GM12878 (cell line): ENCODE data around the gene PROB1. TPM values are rescaled to one million over a fixed set of nuclear protein-coding genes. Genes with fewer than 3 reads are reported as not detected.

Experiments
- CHD2 ChIP-seq: IDR thresholded peaks from 2 replicates; pipeline ENCODE4 v1.6.1; 2011; ENCODE audit warnings: low read depth, low read length, improper control_type of control experiment, borderline replicate concordance
- ESRRA ChIP-seq: IDR thresholded peaks from 2 replicates; pipeline ENCODE4 v1.6.1; 2012; ENCODE audit warnings: mild to moderate bottlenecking, low read length, improper control_type of control experiment
- ETV6 ChIP-seq, 2 experiments: fragments of 450-650 bp in 1 of 2; IDR thresholded peaks in 1 of 2; conservative IDR thresholded peaks in 1 of 2; 2 replicates each; pipeline ENCODE4 v1.6.1; 2014; ENCODE audit warnings: antibody characterized with exemption in 1 of 2, borderline replicate concordance in 1 of 2, low read depth in 1 of 2, mild to moderate bottlenecking in 1 of 2, moderate library complexity in 1 of 2
- HCFC1 ChIP-seq: fragments of 150-350 bp; IDR thresholded peaks from 2 replicates; pipeline ENCODE4 v1.6.1; 2014; ENCODE audit warnings: low read length
- HDGF ChIP-seq: fragments of 450-650 bp; IDR thresholded peaks from 2 replicates; pipeline ENCODE4 v1.6.1; 2016; ENCODE audit warnings: antibody characterized with exemption
- MLLT1 ChIP-seq: fragments of 450-650 bp; IDR thresholded peaks from 2 replicates; pipeline ENCODE4 v1.6.1; 2016; ENCODE audit warnings: mild to moderate bottlenecking
- MXI1 ChIP-seq: fragments of 150-350 bp; IDR thresholded peaks from 2 replicates; pipeline ENCODE4 v1.6.1; 2011; ENCODE audit warnings: low read depth, mild to moderate bottlenecking, inconsistent platforms, low read length, improper control_type of control experiment
- NR2F1 ChIP-seq: fragments of 450-650 bp; conservative IDR thresholded peaks from 2 replicates; pipeline ENCODE4 v1.6.1; 2017; ENCODE audit warnings: mild to moderate bottlenecking
- POLR2AphosphoS2 ChIP-seq: IDR thresholded peaks from 2 replicates; pipeline ENCODE4 v1.6.1; 2011; ENCODE audit warnings: low read depth, mild to moderate bottlenecking, low read length, improper control_type of control experiment, moderate library complexity
- POLR2AphosphoS5 ChIP-seq: IDR thresholded peaks from 2 replicates; pipeline ENCODE4 v1.6.1; 2011; ENCODE audit warnings: mild to moderate bottlenecking, low read length, inconsistent platforms
- SMAD5 ChIP-seq: IDR thresholded peaks from 2 replicates; pipeline ENCODE4 v1.6.1; 2016; ENCODE audit warnings: antibody characterized with exemption, low read depth
- SPI1 ChIP-seq: IDR thresholded peaks from 2 replicates; pipeline ENCODE4 v1.6.1; 2011; ENCODE audit warnings: low read depth, mild to moderate bottlenecking, low read length, moderate library complexity, borderline replicate concordance; ENCODE audit not compliant: insufficient read depth
- SUZ12 ChIP-seq: fragments of 200-600 bp; sonication (generic); IDR thresholded peaks from one replicate; pipeline ENCODE4 v1.6.1; 2018; ENCODE audit warnings: antibody characterized with exemption, mild to moderate bottlenecking; ENCODE audit not compliant: unreplicated experiment
- TAF1 ChIP-seq: IDR thresholded peaks from 2 replicates; pipeline ENCODE4 v1.6.1; 2011; ENCODE audit warnings: mild to moderate bottlenecking, low read depth, low read length, borderline replicate concordance
- ZNF687 ChIP-seq: fragments of 450-650 bp; IDR thresholded peaks from 2 replicates; pipeline ENCODE4 v1.6.1; 2017; ENCODE audit warnings: mild to moderate bottlenecking, moderate library complexity
- polyA plus RNA-seq, 11 experiments: library from polyadenylated mRNA; depleted of rRNA in 4 of 11; unstranded in 6 of 11; stranded (reverse) in 5 of 11; fragments of >200 nt; fragmentation: Nextera tagmentation in 4 of 11; fragmentation: Illumina TruSeq in 1 of 11; extraction: Ambion mirVana in 4 of 11; extraction: Trizol in 1 of 11; gene quantifications; 1 replicate in 1 of 11; 2 replicates in 10 of 11; pipeline versions ENCODE4 v1.2.1 to v1.2.3, GENCODE V29; 2011 to 2016; ENCODE audit warnings: inconsistent platforms in 2 of 11, missing spikeins in 2 of 11, low read depth in 1 of 11
- total RNA-seq, 4 experiments: library from RNA; depleted of rRNA in 3 of 4; stranded (reverse); fragments of >200 nt in 3 of 4; fragmentation: Illumina TruSeq in 1 of 4; extraction: Trizol in 1 of 4; gene quantifications; 2 replicates each; pipeline versions ENCODE4 v1.2.1 to v1.2.3, GENCODE V29; 2013 to 2021
- TF ChIP-seq, protein P1 (sequence below): fragments of 450-650 bp; IDR thresholded peaks from 2 replicates; pipeline ENCODE4 v1.6.1; 2017; ENCODE audit warnings: low read depth, mild to moderate bottlenecking, moderate library complexity
- TF ChIP-seq, protein P2 (sequence below): fragments of 450-650 bp; IDR thresholded peaks from 2 replicates; pipeline ENCODE4 v1.6.1; 2016; ENCODE audit warnings: mild to moderate bottlenecking, moderate library complexity, borderline replicate concordance

Gene PROB1
- total and polyA plus RNA-seq, 10 of the 15 experiments (the other 5 are each of a cell fraction or from before 2014, with no cell fraction given) = 0.14 to 8.1 (median 2.9) TPM

DNA sequence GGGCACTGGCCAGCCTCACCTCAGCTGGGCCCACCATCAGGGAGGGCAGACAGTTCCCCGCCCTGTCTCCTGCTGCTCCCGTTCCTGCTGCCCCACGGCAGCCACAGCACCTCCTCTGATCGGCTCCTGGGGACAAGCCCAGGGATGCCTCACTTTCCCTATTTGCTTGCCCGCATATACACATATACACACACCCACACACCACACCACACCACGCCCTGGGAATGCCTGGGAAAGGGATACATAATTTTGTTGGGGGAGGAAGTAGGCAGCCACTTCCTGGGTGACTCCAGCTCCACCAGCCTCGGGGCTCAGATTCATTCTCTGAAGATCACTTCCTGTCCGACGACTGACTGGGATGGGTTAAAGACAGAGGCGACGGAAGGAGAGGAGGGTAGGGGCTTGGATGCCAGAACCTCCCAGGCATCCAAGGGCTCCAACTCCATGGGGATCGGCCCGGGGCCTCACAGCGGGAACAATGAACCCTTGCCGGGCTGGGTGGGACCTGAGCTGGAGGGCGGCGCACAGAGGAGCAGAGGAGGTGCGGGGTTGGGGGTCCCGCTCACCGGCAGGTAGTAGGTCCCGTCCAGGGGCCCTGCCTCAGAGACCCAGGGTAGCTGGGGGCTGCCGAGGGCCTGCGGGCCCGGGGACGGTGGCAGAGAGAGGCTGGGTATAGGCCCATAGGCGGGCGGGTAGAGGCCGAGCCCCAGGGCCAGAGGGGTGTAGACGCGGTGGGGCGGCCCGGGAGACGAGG, 3.2 kb downstream of the PROB1 start (continued):
- TF ChIP-seq ZNF687 = peak; percentile 36
- 0 out of 2 replicates have a peak, but pooled peaks have one; percentile 14 for TF ChIP-seq TAF1
- TF ChIP-seq MLLT1 = peak; percentile 83
- no peak; the same call in 1 of the 2 replicates for TF ChIP-seq HDGF
- 0 out of 4 replicates have a peak, but pooled peaks of 1 of the 2 experiments have one; percentile 0 for TF ChIP-seq ETV6 (conservative IDR thresholded peaks at IDR 0.05 in 1 of 2, IDR thresholded peaks at IDR 0.05 in 1 of 2; ENCODE audit: borderline replicate concordance in 1 of 2, low read depth in 1 of 2)
- TF ChIP-seq NR2F1 = no peak
- 0 out of 2 replicates have a peak, but pooled peaks have one; percentile 12 for TF ChIP-seq MXI1
- TF ChIP-seq POLR2AphosphoS5 = peak; percentile 56; the same call in 1 of the 2 replicates
- TF ChIP-seq POLR2AphosphoS2 = 0 out of 2 replicates have a peak, but pooled peaks have one; percentile 18
- TF ChIP-seq SUZ12 = no peak
- TF ChIP-seq SMAD5 = peak; percentile 26; the same call in 1 of the 2 replicates
- TF ChIP-seq HCFC1 = no peak
- TF ChIP-seq, protein P1, sequence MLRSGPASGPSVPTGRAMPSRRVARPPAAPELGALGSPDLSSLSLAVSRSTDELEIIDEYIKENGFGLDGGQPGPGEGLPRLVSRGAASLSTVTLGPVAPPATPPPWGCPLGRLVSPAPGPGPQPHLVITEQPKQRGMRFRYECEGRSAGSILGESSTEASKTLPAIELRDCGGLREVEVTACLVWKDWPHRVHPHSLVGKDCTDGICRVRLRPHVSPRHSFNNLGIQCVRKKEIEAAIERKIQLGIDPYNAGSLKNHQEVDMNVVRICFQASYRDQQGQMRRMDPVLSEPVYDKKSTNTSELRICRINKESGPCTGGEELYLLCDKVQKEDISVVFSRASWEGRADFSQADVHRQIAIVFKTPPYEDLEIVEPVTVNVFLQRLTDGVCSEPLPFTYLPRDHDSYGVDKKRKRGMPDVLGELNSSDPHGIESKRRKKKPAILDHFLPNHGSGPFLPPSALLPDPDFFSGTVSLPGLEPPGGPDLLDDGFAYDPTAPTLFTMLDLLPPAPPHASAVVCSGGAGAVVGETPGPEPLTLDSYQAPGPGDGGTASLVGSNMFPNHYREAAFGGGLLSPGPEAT = peak; percentile 61; the same call in 1 of the 2 replicates
- TF ChIP-seq SPI1 = peak; percentile 66; the same call in 1 of the 2 replicates
- 0 out of 2 replicates have a peak, but pooled peaks have one; percentile 12 for TF ChIP-seq CHD2
- TF ChIP-seq, protein P2, sequence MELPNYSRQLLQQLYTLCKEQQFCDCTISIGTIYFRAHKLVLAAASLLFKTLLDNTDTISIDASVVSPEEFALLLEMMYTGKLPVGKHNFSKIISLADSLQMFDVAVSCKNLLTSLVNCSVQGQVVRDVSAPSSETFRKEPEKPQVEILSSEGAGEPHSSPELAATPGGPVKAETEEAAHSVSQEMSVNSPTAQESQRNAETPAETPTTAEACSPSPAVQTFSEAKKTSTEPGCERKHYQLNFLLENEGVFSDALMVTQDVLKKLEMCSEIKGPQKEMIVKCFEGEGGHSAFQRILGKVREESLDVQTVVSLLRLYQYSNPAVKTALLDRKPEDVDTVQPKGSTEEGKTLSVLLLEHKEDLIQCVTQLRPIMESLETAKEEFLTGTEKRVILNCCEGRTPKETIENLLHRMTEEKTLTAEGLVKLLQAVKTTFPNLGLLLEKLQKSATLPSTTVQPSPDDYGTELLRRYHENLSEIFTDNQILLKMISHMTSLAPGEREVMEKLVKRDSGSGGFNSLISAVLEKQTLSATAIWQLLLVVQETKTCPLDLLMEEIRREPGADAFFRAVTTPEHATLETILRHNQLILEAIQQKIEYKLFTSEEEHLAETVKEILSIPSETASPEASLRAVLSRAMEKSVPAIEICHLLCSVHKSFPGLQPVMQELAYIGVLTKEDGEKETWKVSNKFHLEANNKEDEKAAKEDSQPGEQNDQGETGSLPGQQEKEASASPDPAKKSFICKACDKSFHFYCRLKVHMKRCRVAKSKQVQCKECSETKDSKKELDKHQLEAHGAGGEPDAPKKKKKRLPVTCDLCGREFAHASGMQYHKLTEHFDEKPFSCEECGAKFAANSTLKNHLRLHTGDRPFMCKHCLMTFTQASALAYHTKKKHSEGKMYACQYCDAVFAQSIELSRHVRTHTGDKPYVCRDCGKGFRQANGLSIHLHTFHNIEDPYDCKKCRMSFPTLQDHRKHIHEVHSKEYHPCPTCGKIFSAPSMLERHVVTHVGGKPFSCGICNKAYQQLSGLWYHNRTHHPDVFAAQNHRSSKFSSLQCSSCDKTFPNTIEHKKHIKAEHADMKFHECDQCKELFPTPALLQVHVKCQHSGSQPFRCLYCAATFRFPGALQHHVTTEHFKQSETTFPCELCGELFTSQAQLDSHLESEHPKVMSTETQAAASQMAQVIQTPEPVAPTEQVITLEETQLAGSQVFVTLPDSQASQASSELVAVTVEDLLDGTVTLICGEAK = peak; percentile 58; the same call in 1 of the 2 replicates
- no peak for TF ChIP-seq ESRRA
